ENCODE data around the gene ALKBH7. TPM values are rescaled to one million over a fixed set of nuclear protein-coding genes. Genes with fewer than 3 reads are reported as not detected.

The ALKBH7 gene
- total and polyA plus RNA-seq, 2 of the 13 experiments (the other 11 are each of a cell fraction or from before 2014, with no cell fraction given) = 29.6 to 45.9 TPM

GRCh38 chr19:6372594-6373095, at the start of gene ALKBH7 (continued):
- 0 out of 2 replicates have a peak, but pooled peaks have one; percentile 41 for TF ChIP-seq ZNF235 (CRISPR knock-in tag; IDR thresholded peaks at IDR 0.05; ENCODE audit: borderline replicate concordance)
- TF ChIP-seq ZBTB39 (CRISPR knock-in tag; IDR thresholded peaks at IDR 0.05) = no peak
- TF ChIP-seq, protein P1, sequence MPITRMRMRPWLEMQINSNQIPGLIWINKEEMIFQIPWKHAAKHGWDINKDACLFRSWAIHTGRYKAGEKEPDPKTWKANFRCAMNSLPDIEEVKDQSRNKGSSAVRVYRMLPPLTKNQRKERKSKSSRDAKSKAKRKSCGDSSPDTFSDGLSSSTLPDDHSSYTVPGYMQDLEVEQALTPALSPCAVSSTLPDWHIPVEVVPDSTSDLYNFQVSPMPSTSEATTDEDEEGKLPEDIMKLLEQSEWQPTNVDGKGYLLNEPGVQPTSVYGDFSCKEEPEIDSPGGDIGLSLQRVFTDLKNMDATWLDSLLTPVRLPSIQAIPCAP (CRISPR knock-in tag; IDR thresholded peaks at IDR 0.05; ENCODE audit: low read depth) = no peak
- no peak for TF ChIP-seq GATA4 (IDR thresholded peaks at IDR 0.05; ENCODE audit: borderline replicate concordance, low read depth)
- TF ChIP-seq ZFAT (CRISPR knock-in tag; conservative IDR thresholded peaks at IDR 0.05) = no peak
- no peak for TF ChIP-seq TCF7 (IDR thresholded peaks at IDR 0.05; ENCODE audit: low read depth)
- TF ChIP-seq BRD4 (CRISPR knock-in tag; IDR thresholded peaks at IDR 0.05) = 0 out of 2 replicates have a peak, but pooled peaks have one; percentile 35
- TF ChIP-seq ZNF558 (CRISPR knock-in tag; IDR thresholded peaks at IDR 0.05; ENCODE audit: borderline replicate concordance) = 0 out of 2 replicates have a peak, but pooled peaks have one; percentile 19
- TF ChIP-seq, protein P2, sequence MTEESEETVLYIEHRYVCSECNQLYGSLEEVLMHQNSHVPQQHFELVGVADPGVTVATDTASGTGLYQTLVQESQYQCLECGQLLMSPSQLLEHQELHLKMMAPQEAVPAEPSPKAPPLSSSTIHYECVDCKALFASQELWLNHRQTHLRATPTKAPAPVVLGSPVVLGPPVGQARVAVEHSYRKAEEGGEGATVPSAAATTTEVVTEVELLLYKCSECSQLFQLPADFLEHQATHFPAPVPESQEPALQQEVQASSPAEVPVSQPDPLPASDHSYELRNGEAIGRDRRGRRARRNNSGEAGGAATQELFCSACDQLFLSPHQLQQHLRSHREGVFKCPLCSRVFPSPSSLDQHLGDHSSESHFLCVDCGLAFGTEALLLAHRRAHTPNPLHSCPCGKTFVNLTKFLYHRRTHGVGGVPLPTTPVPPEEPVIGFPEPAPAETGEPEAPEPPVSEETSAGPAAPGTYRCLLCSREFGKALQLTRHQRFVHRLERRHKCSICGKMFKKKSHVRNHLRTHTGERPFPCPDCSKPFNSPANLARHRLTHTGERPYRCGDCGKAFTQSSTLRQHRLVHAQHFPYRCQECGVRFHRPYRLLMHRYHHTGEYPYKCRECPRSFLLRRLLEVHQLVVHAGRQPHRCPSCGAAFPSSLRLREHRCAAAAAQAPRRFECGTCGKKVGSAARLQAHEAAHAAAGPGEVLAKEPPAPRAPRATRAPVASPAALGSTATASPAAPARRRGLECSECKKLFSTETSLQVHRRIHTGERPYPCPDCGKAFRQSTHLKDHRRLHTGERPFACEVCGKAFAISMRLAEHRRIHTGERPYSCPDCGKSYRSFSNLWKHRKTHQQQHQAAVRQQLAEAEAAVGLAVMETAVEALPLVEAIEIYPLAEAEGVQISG (CRISPR knock-in tag; IDR thresholded peaks at IDR 0.05) = 0 out of 2 replicates have a peak, but pooled peaks have one; percentile 6
- no peak for TF ChIP-seq MIXL1 (CRISPR knock-in tag; IDR thresholded peaks at IDR 0.05)
- TF ChIP-seq HDAC1 (CRISPR knock-in tag; IDR thresholded peaks at IDR 0.05) = peak; percentile 80
- TF ChIP-seq SAP130 (CRISPR knock-in tag; IDR thresholded peaks at IDR 0.05; ENCODE audit: low read depth) = peak; percentile 59
- TF ChIP-seq SRSF1 (optimal IDR thresholded peaks at IDR 0.05; ENCODE audit: low read depth, low read length) = peak; percentile 57
- TF ChIP-seq IRX3 (CRISPR knock-in tag; IDR thresholded peaks at IDR 0.05; ENCODE audit: borderline replicate concordance, low read depth) = peak; percentile 78; the same call in 1 of the 2 replicates
- TF ChIP-seq TFAP4 (IDR thresholded peaks at IDR 0.05; ENCODE audit: borderline replicate concordance, low read depth) = no peak
- no peak for TF ChIP-seq ZNF44 (CRISPR knock-in tag; IDR thresholded peaks at IDR 0.05)
- peak; percentile 90 for TF ChIP-seq ZNF761 (CRISPR knock-in tag; conservative IDR thresholded peaks at IDR 0.05)
- TF ChIP-seq SSRP1 (CRISPR knock-in tag; IDR thresholded peaks at IDR 0.05) = no peak
- TF ChIP-seq HNRNPL (IDR thresholded peaks at IDR 0.05; ENCODE audit: low read depth, low read length) = 0 out of 2 replicates have a peak, but pooled peaks have one; percentile 51
- TF ChIP-seq MLLT10 (CRISPR knock-in tag; IDR thresholded peaks at IDR 0.05) = no peak
- TF ChIP-seq ERF (CRISPR knock-in tag; IDR thresholded peaks at IDR 0.05) = no peak
- TF ChIP-seq, protein P3, sequence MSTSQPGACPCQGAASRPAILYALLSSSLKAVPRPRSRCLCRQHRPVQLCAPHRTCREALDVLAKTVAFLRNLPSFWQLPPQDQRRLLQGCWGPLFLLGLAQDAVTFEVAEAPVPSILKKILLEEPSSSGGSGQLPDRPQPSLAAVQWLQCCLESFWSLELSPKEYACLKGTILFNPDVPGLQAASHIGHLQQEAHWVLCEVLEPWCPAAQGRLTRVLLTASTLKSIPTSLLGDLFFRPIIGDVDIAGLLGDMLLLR (CRISPR knock-in tag; IDR thresholded peaks at IDR 0.05) = no peak
- no peak for TF ChIP-seq CBX5 (CRISPR knock-in tag; IDR thresholded peaks at IDR 0.05; ENCODE audit: borderline replicate concordance)
